C4-2B (cell line): ENCODE data around the gene GPR150.

Experiments used
- CTCF ChIP-seq: fragments of 450-650 bp; conservative IDR thresholded peaks from 2 replicates; pipeline ENCODE4 v1.5.1; 2017; ENCODE audit warnings: mild to moderate bottlenecking
- ZFX ChIP-seq: fragments of 450-650 bp; IDR thresholded peaks from 2 replicates; pipeline ENCODE4 v1.6.1; 2017

- TF ChIP-seq CTCF = no peak
- TF ChIP-seq ZFX = no peak
Observed at GRCh38 chr5:95638632-95639031, 18.7 kb downstream of the GPR150 start.
